GM19023 (cell line): ENCODE measurements around the gene SLC66A3.

Source experiments
- ATAC-seq: cut with Tn5 transposase; IDR thresholded peaks from one replicate; pipeline ENCODE4 v1.9.1; 2021; ENCODE audit warnings: mild to moderate bottlenecking, moderate library complexity; ENCODE audit not compliant: unreplicated experiment

The SLC66A3 gene

GRCh38 chr2:11212645-11213044, 57.4 kb downstream of the SLC66A3 start:
- ATAC-seq: no peak

GRCh38 chr2:11213090-11213638, 57.9 kb downstream of the SLC66A3 start:
- no peak for ATAC-seq

- no peak for ATAC-seq
These were observed 58.7 kb downstream of the SLC66A3 start for GRCh38 chr2:11213975-11214374.

- no peak for ATAC-seq
These were observed 59.5 kb downstream of the SLC66A3 start for GRCh38 chr2:11214770-11215169.

- no peak for ATAC-seq
These were observed 60.1 kb downstream of the SLC66A3 start for GRCh38 chr2:11215407-11215806.

GRCh38 chr2:11220445-11220844, 65.2 kb downstream of the SLC66A3 start:
- no peak for ATAC-seq

- no peak for ATAC-seq
These were observed 67.6 kb downstream of the SLC66A3 start for GRCh38 chr2:11222845-11223244.

GRCh38 chr2:11224887-11225286, 69.6 kb downstream of the SLC66A3 start:
- no peak for ATAC-seq

- no peak for ATAC-seq
These were observed 72.3 kb downstream of the SLC66A3 start for GRCh38 chr2:11227595-11227994.
